GM12865 (cell line): ENCODE measurements around the gene NTN4.
"Not testable (repeated sequence)": the region's sequence is repeated elsewhere in the genome, so short reads cannot be mapped to it uniquely, and the experiment has no call there.

ENCODE experiments used
- DNase-seq: peaks from one replicate; pipeline ENCODE4 v3.0.0; 2010; ENCODE audit warnings: low read depth
- H3K4me3 ChIP-seq: 2 replicates; pipeline ENCODE4 v1.5.1; 2011; ENCODE audit warnings: mild to moderate bottlenecking, low read depth, low read length, control low read depth
- TF ChIP-seq, protein P1 (sequence below): IDR thresholded peaks from 2 replicates; pipeline ENCODE4 v1.5.1; 2011; ENCODE audit warnings: low read length, control low read depth, low read depth, inconsistent platforms; ENCODE audit not compliant: insufficient read depth; ENCODE audit errors: missing control alignments

Gene NTN4

DNA sequence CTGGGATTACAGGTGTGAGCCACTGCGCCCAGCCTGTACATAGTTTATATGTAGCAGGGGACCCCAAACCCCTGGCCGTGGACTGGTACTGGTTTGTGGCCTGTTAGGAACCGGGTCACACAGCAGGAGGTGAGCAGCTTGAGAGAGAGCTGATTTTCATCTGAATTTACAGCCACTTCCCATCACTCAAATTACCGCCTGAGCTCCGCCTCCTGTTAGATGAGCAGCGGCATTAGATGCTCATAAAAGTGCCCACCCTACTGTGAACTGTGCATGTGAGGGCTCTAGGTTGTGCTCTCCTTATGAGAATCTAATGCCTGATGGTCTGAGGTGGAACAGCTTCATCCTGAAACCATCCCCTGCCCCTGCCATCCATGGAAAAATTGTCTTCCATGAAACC, 119.3 kb downstream of the NTN4 start:
- no peak overlapping the region for H3K4me3 ChIP-seq
- DNase-seq, result no peak
- TF ChIP-seq, protein P1, sequence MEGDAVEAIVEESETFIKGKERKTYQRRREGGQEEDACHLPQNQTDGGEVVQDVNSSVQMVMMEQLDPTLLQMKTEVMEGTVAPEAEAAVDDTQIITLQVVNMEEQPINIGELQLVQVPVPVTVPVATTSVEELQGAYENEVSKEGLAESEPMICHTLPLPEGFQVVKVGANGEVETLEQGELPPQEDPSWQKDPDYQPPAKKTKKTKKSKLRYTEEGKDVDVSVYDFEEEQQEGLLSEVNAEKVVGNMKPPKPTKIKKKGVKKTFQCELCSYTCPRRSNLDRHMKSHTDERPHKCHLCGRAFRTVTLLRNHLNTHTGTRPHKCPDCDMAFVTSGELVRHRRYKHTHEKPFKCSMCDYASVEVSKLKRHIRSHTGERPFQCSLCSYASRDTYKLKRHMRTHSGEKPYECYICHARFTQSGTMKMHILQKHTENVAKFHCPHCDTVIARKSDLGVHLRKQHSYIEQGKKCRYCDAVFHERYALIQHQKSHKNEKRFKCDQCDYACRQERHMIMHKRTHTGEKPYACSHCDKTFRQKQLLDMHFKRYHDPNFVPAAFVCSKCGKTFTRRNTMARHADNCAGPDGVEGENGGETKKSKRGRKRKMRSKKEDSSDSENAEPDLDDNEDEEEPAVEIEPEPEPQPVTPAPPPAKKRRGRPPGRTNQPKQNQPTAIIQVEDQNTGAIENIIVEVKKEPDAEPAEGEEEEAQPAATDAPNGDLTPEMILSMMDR, result no peak

DNA sequence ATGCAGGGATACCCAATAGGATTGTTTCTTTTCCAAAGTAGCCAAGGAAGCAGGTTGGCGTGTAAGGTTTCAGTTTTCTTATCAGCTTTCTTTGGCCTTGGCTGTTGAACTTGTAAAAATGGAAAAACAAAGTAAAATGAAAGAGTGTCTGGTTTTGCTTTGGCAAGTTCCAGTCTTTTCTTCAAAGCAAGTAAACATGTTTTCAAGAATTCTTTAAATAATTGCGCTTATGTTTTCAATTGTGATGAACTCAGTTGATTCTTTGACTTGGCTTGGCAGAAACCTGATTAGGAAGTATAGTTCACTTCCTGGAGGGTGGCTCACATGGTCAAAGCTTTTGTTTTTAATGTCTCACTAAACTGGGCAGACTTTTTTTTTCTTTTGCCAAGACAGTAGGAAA, 127.0 kb downstream of the NTN4 start:
- H3K4me3 ChIP-seq, result no peak overlapping the region
- DNase-seq, result no peak
- TF ChIP-seq, protein P1, result no peak

DNA sequence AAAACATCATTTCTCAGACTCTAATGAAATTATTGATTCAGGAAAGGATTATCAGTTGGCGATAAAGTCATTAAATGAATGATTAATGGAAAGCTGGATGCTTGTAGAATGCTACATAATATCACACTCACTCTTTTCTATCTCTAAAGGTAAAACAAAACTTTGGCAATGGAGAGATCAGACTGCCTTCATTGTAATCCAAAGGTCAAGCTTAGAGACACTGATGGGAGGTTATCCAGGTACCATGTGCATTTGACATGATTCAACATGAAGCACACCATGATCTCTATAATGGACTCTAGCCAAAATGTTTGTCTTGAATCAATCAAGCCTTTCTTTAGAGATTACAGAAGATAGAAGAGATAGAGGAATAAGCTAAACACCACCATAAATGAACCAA, 129.2 kb downstream of the NTN4 start:
- DNase-seq, result no peak
- no peak overlapping the region for H3K4me3 ChIP-seq
- TF ChIP-seq, protein P1, result no peak

DNA sequence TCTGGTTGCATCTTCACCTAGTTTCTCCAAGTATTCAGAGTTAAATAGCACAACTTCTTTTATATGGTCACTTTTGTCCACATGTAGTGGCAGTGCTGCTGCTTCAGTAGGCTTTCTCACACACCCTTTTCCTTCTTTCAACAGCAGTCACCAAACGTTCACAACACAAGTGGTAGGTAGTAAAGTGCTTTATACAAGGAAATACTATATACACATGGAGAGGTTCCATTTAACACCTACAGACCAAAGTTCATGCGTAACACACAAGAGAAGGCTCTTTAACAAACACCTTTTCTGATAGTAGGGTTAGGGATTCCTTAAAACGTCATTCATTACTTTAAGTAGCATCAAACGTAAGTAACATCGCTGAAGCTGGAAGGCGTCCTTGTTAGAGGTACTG, 132.2 kb downstream of the NTN4 start:
- DNase-seq, result no peak
- TF ChIP-seq, protein P1, result no peak
- no peak overlapping the region for H3K4me3 ChIP-seq

DNA sequence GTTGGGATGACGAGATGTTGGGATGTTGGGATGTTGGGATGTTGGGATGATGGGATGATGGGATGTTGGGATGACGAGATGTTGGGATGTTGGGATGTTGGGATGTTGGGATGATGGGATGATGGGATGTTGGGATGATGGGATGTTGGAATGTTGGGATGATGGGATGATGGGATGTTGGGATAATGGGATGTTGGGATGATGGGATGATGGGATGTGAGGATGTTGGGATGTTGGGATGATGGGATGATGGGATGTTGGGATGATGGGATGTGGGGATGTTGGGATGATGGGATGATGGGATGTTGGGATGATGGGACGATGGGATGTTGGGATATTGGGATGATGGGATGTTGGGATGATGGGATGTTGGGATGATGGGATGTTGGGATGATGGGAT, 135.9 kb downstream of the NTN4 start:
- H3K4me3 ChIP-seq, DNase-seq: not testable (repeated sequence)

DNA sequence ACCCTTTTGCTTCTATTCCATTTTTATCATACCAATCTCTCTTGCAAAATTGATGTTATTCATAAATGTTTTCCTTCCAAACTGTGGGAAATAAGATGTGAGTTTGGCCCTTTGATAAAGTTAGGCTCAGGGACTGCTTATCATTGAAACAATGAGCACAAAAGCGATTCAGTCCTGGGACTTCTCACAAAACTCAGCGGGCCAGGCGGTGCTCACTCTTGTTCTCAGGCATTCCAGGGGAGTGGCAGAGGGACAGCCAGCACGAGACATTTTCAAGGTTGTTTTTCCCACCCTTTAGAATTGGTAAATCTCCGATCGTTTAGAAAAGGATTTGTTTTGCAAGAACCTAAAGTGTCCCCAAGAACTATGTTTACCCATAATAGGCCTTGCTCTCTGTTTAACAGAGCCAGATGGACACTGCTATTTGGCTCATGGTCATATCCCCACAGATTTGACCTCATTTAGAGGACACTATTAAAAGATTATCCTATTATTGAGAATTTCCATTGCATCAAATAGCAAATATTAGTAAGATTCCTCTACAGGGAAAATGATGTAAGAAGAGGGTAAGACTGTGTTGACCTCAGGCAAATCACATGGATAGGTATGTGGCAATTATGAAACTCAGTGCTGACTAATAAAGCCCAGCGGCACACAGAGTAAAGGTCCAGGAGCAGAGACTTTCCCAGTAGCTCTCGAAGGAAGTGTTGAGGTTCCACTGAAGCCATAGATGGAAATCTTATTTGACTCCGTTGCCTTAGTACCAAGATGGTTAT, 136.6 kb downstream of the NTN4 start:
- DNase-seq, result peak; percentile 5
- H3K4me3 ChIP-seq, result no peak overlapping the region
- TF ChIP-seq, protein P1, result no peak

DNA sequence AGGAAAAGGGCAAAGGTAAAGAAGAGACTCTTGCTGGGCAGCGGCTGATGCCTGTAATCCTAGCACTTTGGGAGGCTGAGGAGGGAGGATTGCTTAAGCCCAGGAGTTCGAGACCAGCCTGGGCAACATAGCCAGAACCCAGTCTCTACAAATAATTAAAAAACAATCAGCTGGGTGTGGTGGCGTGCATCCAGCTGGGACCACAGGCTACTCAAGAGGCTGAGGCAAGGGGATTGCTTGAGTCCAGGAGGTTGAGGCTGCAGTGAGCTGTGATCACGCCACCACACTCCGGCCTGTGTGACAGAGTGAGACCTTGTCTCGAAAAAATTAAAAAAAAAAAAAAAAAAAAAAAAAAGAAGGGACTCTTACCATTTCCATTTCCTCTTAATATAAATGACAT, 138.9 kb downstream of the NTN4 start:
- DNase-seq, result no peak
- no peak overlapping the region for H3K4me3 ChIP-seq
- TF ChIP-seq, protein P1, result no peak
